H1 (cell line): ENCODE results near the gene DTNB. TPM values are rescaled to one million over a fixed set of nuclear protein-coding genes. Genes with fewer than 3 reads are reported as not detected.

Experiments
- CTCF ChIA-PET: fragments of 300-600 bp; sonication (Branson Sonifier 250); formaldehyde crosslinking; loops from one replicate; lab custom pipeline; 2021; ENCODE audit not compliant: partially characterized antibody; lab: Charles Lee
- POLR2A ChIA-PET: fragments of 300-600 bp; sonication (Branson Sonifier 250); formaldehyde crosslinking; loops from one replicate; lab custom pipeline; 2021; ENCODE audit warnings: inconsistent platforms; ENCODE audit not compliant: partially characterized antibody; lab: Charles Lee
- DNase-seq, 2 experiments: peaks; one replicate each; pipeline versions ENCODE4 v3.0.0 to v3.0.0-alpha.2; 2010 to 2022; ENCODE audit warnings: low spot score in 2 of 2, low read depth in 1 of 2, mixed read lengths in 1 of 2
- FAIRE-seq: peaks from 2 replicates; lab custom pipeline; 2011; peaks lifted over from hg19 to GRCh38; lab: Jason Lieb, UNC
- H2AFZ ChIP-seq: 2 replicates; pipeline ENCODE4 v1.8.1; 2012; ENCODE audit warnings: low read length, inconsistent platforms
- H2AK5ac ChIP-seq: 2 replicates; pipeline ENCODE4 v1.6.1; 2013; ENCODE audit warnings: low read depth, low read length
- H2BK120ac ChIP-seq: replicated peaks from 2 replicates; pipeline ENCODE3; 2013; ENCODE audit warnings: low read depth, low read length, inconsistent platforms
- H2BK12ac ChIP-seq: 2 replicates; pipeline ENCODE4 v1.6.1; 2013; ENCODE audit warnings: low read depth, low read length
- H2BK15ac ChIP-seq: 2 replicates; pipeline ENCODE4 v1.6.1; 2013; ENCODE audit warnings: low read length
- H2BK20ac ChIP-seq: 2 replicates; pipeline ENCODE4 v1.6.1; 2013; ENCODE audit warnings: low read length
- H2BK5ac ChIP-seq: 2 replicates; pipeline ENCODE4 v1.6.1; 2013; ENCODE audit warnings: low read depth, low read length
- H3K14ac ChIP-seq: 2 replicates; pipeline ENCODE4 v1.6.1; 2013; ENCODE audit warnings: inconsistent platforms; ENCODE audit not compliant: insufficient read length
- H3K18ac ChIP-seq: 2 replicates; pipeline ENCODE4 v1.6.1; 2013; ENCODE audit warnings: low read length; ENCODE audit errors: extremely low read depth
- H3K23ac ChIP-seq: 2 replicates; pipeline ENCODE4 v1.6.1; 2013; ENCODE audit warnings: inconsistent platforms; ENCODE audit not compliant: insufficient read length
- H3K23me2 ChIP-seq: 2 replicates; pipeline ENCODE4 v1.6.1; 2013; ENCODE audit warnings: low read depth, low read length
- H3K27ac ChIP-seq: 2 replicates; pipeline ENCODE4 v1.6.1; 2011; ENCODE audit warnings: low read depth, low read length, inconsistent platforms
- H3K27me3 ChIP-seq, 4 experiments: replicated peaks in 1 of 4; 1 replicate in 1 of 4; 2 replicates in 3 of 4; pipeline versions ENCODE4 v1.6.1 to v1.8.1; 2011 to 2013; ENCODE audit warnings: low read length in 3 of 4, mild to moderate bottlenecking in 3 of 4, inconsistent platforms in 2 of 4, mixed read lengths in 2 of 4, moderate library complexity in 1 of 4; ENCODE audit not compliant: control insufficient read depth in 3 of 4, insufficient read depth in 3 of 4; ENCODE audit errors: extremely low read depth in 1 of 4
- H3K36me3 ChIP-seq, 4 experiments: 2 replicates each; pipeline versions ENCODE4 v1.6.1 to v1.8.1; 2011 to 2013; ENCODE audit warnings: mild to moderate bottlenecking in 4 of 4, low read length in 3 of 4, moderate library complexity in 2 of 4, control low read depth in 1 of 4, inconsistent platforms in 1 of 4; ENCODE audit not compliant: insufficient read depth in 4 of 4, control insufficient read depth in 2 of 4
- H3K4ac ChIP-seq: replicated peaks from 2 replicates; pipeline ENCODE3; 2013; ENCODE audit warnings: low read length, low read depth, mixed read lengths, inconsistent platforms; ENCODE audit not compliant: insufficient read length
- H3K4me1 ChIP-seq, 4 experiments: replicated peaks in 1 of 4; 1 replicate in 1 of 4; 2 replicates in 3 of 4; pipeline versions ENCODE4 v1.6.1 to v1.8.1; 2011 to 2013; ENCODE audit warnings: low read length in 3 of 4, inconsistent platforms in 2 of 4, mixed read lengths in 1 of 4; ENCODE audit not compliant: insufficient read depth in 4 of 4, control insufficient read depth in 3 of 4
- H3K4me2 ChIP-seq, 2 experiments: 2 replicates each; pipeline versions ENCODE4 v1.6.1 to v1.8.1; 2011 to 2013; ENCODE audit warnings: low read depth in 2 of 2, low read length in 2 of 2, control low read depth in 1 of 2, inconsistent platforms in 1 of 2, mild to moderate bottlenecking in 1 of 2; ENCODE audit not compliant: insufficient read depth in 1 of 2
- H3K4me3 ChIP-seq, 4 experiments: fragments of 200-600, 300-600 bp in 1 of 4; sonication (generic), shearing (Covaris generic), sonication (Bioruptor Twin) in 1 of 4; 2 replicates each; pipeline versions ENCODE4 v1.5.1 to v1.8.1; 2011 to 2016; ENCODE audit warnings: low read length in 4 of 4, low read depth in 3 of 4, control low read depth in 2 of 4, inconsistent platforms in 2 of 4, mild to moderate bottlenecking in 2 of 4, mixed read lengths in 1 of 4, moderate library complexity in 1 of 4; ENCODE audit not compliant: insufficient read depth in 2 of 4; ENCODE audit errors: extremely low read depth in 1 of 4
- H3K56ac ChIP-seq: replicated peaks from 2 replicates; pipeline ENCODE3; 2013; ENCODE audit warnings: low read depth, mild to moderate bottlenecking, mixed read lengths, low read length, inconsistent platforms; ENCODE audit not compliant: insufficient read length
- H3K79me1 ChIP-seq: 2 replicates; pipeline ENCODE4 v1.6.1; 2013; ENCODE audit warnings: low read depth, low read length, control low read depth
- H3K79me2 ChIP-seq, 2 experiments: 2 replicates each; pipeline versions ENCODE4 v1.6.1 to v1.8.1; 2012 to 2013; ENCODE audit warnings: low read length in 2 of 2, mild to moderate bottlenecking in 2 of 2, inconsistent platforms in 1 of 2; ENCODE audit not compliant: insufficient read depth in 2 of 2, control insufficient read depth in 1 of 2
- H3K9ac ChIP-seq, 4 experiments: replicated peaks in 1 of 4; 1 replicate in 1 of 4; 2 replicates in 3 of 4; pipeline versions ENCODE4 v1.6.1 to v1.8.1; 2011 to 2013; ENCODE audit warnings: low read depth in 3 of 4, low read length in 3 of 4, control low read depth in 2 of 4, mild to moderate bottlenecking in 2 of 4, moderate library complexity in 2 of 4, inconsistent platforms in 1 of 4; ENCODE audit errors: extremely low read depth in 1 of 4
- H3K9me3 ChIP-seq, 2 experiments: 2 replicates each; pipeline versions ENCODE4 v1.6.1 to v1.8.1; 2012 to 2013; ENCODE audit warnings: mild to moderate bottlenecking in 2 of 2, moderate library complexity in 2 of 2, control low read depth in 1 of 2, inconsistent platforms in 1 of 2, low read depth in 1 of 2, low read length in 1 of 2, mixed read lengths in 1 of 2; ENCODE audit not compliant: insufficient read depth in 2 of 2
- H4K20me1 ChIP-seq, 2 experiments: replicated peaks in 1 of 2; 2 replicates each; pipeline versions ENCODE3 to v1.8.1; 2011 to 2013; ENCODE audit warnings: inconsistent platforms in 2 of 2, low read length in 2 of 2, mild to moderate bottlenecking in 1 of 2; ENCODE audit not compliant: insufficient read depth in 2 of 2, control insufficient read depth in 1 of 2
- H4K5ac ChIP-seq: 2 replicates; pipeline ENCODE4 v1.6.1; 2013; ENCODE audit warnings: low read length, low read depth, mixed read lengths, inconsistent platforms; ENCODE audit not compliant: insufficient read length
- H4K8ac ChIP-seq: 2 replicates; pipeline ENCODE4 v1.8.0; 2013; ENCODE audit warnings: mild to moderate bottlenecking, moderate library complexity, low read length, inconsistent platforms; ENCODE audit not compliant: insufficient read depth; ENCODE audit errors: extremely low read depth
- H4K91ac ChIP-seq: replicated peaks from 2 replicates; pipeline ENCODE3; 2013; ENCODE audit warnings: low read length, mixed read lengths, inconsistent platforms; ENCODE audit not compliant: insufficient read length
- BCL11A ChIP-seq, 2 experiments: IDR thresholded peaks; one replicate each; pipeline ENCODE4 v1.6.1; 2011; ENCODE audit warnings: low read depth in 2 of 2, low read length in 2 of 2, mild to moderate bottlenecking in 2 of 2
- GTF2F1 ChIP-seq: IDR thresholded peaks from 2 replicates; pipeline ENCODE4 v1.6.1; 2012; ENCODE audit warnings: low read depth, low read length, improper control_type of control experiment, borderline replicate concordance
- KDM4A ChIP-seq: IDR thresholded peaks from one replicate; pipeline ENCODE4 v1.7.1; 2012; ENCODE audit warnings: low read depth, mild to moderate bottlenecking, moderate library complexity, low read length, inconsistent platforms; ENCODE audit not compliant: severe bottlenecking
- RXRA ChIP-seq: IDR thresholded peaks from 2 replicates; pipeline ENCODE4 v1.6.1; 2011; ENCODE audit warnings: low read depth, mild to moderate bottlenecking, low read length, moderate library complexity; ENCODE audit not compliant: insufficient read depth
- SAP30 ChIP-seq: fragments of 300-600 bp; sonication (generic); IDR thresholded peaks from 2 replicates; pipeline ENCODE4 v1.7.1; 2012; ENCODE audit warnings: low read length, moderate library complexity, mild to moderate bottlenecking, inconsistent platforms; ENCODE audit not compliant: insufficient read depth, insufficient replicate concordance
- SIX5 ChIP-seq: IDR thresholded peaks from 2 replicates; pipeline ENCODE4 v1.6.1; 2011; ENCODE audit warnings: mild to moderate bottlenecking, low read depth, low read length
- WGBS, 2 experiments: shearing (Covaris generic) in 1 of 2; methylation state at CpG; one replicate each; pipeline versions ENCODE4 v1.1.6 to v1.1.7; 2013 to 2015; ENCODE audit warnings: low lambda C conversion rate in 2 of 2, mixed read lengths in 2 of 2, inconsistent platforms in 1 of 2, low coverage in 1 of 2, missing lambda C conversion rate in 1 of 2; ENCODE audit not compliant: insufficient replicate concordance in 2 of 2, insufficient coverage in 1 of 2, insufficient read length in 1 of 2; ENCODE audit errors: extremely low coverage in 1 of 2, missing lambda C conversion rate in 1 of 2; 5-methylcytosine and 5-hydroxymethylcytosine counted together
- polyA plus RNA-seq, 7 experiments: library from polyadenylated mRNA; depleted of rRNA in 3 of 7; stranded (reverse) in 5 of 7; unstranded in 2 of 7; fragments of >200 nt in 5 of 7; fragments of 200-250 nt in 2 of 7; gene quantifications; 1 replicate in 5 of 7; 2 replicates in 1 of 7; 4 replicates in 1 of 7; pipeline versions ENCODE4 v1.2.1 to v1.2.3, GENCODE V29; 2011 to 2013; ENCODE audit warnings: missing spikeins in 2 of 7, mixed read lengths in 2 of 7
- total RNA-seq: library from RNA; stranded (reverse); fragmentation: NEBNext Ultra II Directional; extraction: Animal tissue kit (Norgen Biotek cat#: 25700); gene quantifications from 2 replicates; pipeline ENCODE4 v1.2.1, GENCODE V29; 2021
- TF ChIP-seq, protein P1 (sequence below): IDR thresholded peaks from 2 replicates; pipeline ENCODE4 v1.6.1; 2012; ENCODE audit warnings: low read length, inconsistent platforms
- TF ChIP-seq, protein P2 (sequence below), 3 experiments: IDR thresholded peaks; 1 replicate in 2 of 3; 2 replicates in 1 of 3; pipeline versions ENCODE4 v1.5.1 to v1.6.1; 2011; ENCODE audit warnings: low read length in 3 of 3, mild to moderate bottlenecking in 3 of 3, inconsistent platforms in 2 of 3, low read depth in 1 of 3, moderate library complexity in 1 of 3; ENCODE audit not compliant: insufficient read depth in 1 of 3; ENCODE audit errors: control extremely low read depth in 1 of 3

The DTNB gene
- total and polyA plus RNA-seq, 2 of the 8 experiments (the other 6 are each of a cell fraction or from before 2014, with no cell fraction given), result 39.6 to 49.5 TPM

DNA sequence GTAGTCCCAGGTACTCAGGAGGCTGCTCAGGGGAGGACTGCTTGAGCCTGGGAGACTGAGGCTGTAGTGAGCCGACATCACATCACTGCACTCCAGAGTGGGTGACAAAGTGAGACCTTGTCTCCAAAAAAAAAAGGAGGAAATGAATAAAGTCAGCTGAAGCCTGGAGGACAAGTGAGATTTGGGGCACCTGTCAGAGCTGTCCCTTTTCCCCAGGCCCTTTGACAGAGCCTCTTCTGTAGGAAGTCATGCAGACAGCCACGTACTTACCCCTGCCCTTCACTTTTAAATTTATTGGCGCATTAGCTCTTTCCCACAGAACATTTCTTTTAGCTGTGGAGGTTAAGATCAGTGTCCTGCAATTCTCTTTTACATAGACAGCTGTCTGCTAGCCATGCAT lies 180.7 kb downstream of the DTNB start:
- POLR2A ChIA-PET, result interaction anchor here (1.1 kb wide), 1 partner anchor 36 kb away, joined by 3 read pairs; no protein-coding TSS in a partner anchor
- CTCF ChIA-PET, result interaction anchor here (1.5 kb wide), 1 partner anchor 13 kb away, joined by 4 read pairs; no protein-coding TSS in a partner anchor

More for the DNA sequence above, 180.7 kb downstream of the DTNB start:
- WGBS, 2 experiments, result 89% methylated on average over 3 of the region's 3 CpGs; no CpG with 5 or more reads in 1 of the 2 experiments
- Histone ChIP-seq H2AFZ (no peak overlapping the region), H3K79me2 (no peaks in the 10 kb centered on the region), H4K8ac (no peak overlapping the region), H2BK120ac (no peak overlapping the region), H3K36me3 (no peaks in the 10 kb centered on the region), H3K18ac (no peak overlapping the region), H2BK15ac (no peak overlapping the region), H2BK5ac (no peak overlapping the region), H3K27ac (no peak overlapping the region), H4K20me1 (no peaks in the 10 kb centered on the region), H3K79me1 (no peaks in the 10 kb centered on the region), H3K4ac (no peak overlapping the region), H3K56ac (no peak overlapping the region), H3K4me2 (no peak overlapping the region), H4K91ac (no peak overlapping the region), H3K14ac (no peak overlapping the region), H2BK20ac (no peak overlapping the region), H3K4me1 (0 out of 7 replicates have a peak, but pooled peaks cover 0 to 5% (median 1%) of the 10 kb centered on the region in 4 experiments), H3K4me3 (no peak overlapping the region), H3K23ac (no peak overlapping the region), H3K27me3 (no peaks in the 10 kb centered on the region), H2BK12ac (no peak overlapping the region), H2AK5ac (no peak overlapping the region), H3K9me3 (no peaks in the 10 kb centered on the region), H4K5ac (no peak overlapping the region), H3K23me2 (no peaks in the 10 kb centered on the region; the same call in 1 of the 2 replicates), H3K9ac (no peak overlapping the region)
- no peak for TF ChIP-seq SIX5
- no peak for TF ChIP-seq SAP30
- no peak for TF ChIP-seq GTF2F1
- TF ChIP-seq KDM4A, result no peak
- TF ChIP-seq BCL11A (IDR thresholded peaks at IDR 0.05; ENCODE audit: low read depth in 2 of 2, low read length in 2 of 2), result no peak
- TF ChIP-seq, protein P1, sequence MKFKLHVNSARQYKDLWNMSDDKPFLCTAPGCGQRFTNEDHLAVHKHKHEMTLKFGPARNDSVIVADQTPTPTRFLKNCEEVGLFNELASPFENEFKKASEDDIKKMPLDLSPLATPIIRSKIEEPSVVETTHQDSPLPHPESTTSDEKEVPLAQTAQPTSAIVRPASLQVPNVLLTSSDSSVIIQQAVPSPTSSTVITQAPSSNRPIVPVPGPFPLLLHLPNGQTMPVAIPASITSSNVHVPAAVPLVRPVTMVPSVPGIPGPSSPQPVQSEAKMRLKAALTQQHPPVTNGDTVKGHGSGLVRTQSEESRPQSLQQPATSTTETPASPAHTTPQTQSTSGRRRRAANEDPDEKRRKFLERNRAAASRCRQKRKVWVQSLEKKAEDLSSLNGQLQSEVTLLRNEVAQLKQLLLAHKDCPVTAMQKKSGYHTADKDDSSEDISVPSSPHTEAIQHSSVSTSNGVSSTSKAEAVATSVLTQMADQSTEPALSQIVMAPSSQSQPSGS, result no peak
- no peak for TF ChIP-seq RXRA
- TF ChIP-seq, protein P2, sequence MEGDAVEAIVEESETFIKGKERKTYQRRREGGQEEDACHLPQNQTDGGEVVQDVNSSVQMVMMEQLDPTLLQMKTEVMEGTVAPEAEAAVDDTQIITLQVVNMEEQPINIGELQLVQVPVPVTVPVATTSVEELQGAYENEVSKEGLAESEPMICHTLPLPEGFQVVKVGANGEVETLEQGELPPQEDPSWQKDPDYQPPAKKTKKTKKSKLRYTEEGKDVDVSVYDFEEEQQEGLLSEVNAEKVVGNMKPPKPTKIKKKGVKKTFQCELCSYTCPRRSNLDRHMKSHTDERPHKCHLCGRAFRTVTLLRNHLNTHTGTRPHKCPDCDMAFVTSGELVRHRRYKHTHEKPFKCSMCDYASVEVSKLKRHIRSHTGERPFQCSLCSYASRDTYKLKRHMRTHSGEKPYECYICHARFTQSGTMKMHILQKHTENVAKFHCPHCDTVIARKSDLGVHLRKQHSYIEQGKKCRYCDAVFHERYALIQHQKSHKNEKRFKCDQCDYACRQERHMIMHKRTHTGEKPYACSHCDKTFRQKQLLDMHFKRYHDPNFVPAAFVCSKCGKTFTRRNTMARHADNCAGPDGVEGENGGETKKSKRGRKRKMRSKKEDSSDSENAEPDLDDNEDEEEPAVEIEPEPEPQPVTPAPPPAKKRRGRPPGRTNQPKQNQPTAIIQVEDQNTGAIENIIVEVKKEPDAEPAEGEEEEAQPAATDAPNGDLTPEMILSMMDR (IDR thresholded peaks at IDR 0.05; ENCODE audit: control extremely low read depth in 1 of 3, insufficient read depth in 1 of 3, low read depth in 1 of 3, low read length in 3 of 3), result no peak
- FAIRE-seq (no peak), DNase-seq (no peak)
